K562 (cell line): ENCODE measurements around the gene SH3BP2. TPM values are rescaled to one million over a fixed set of nuclear protein-coding genes. Genes with fewer than 3 reads are reported as not detected.

ENCODE experiments used
- CC2D1A ChIP-seq: fragments of 450-650 bp; IDR thresholded peaks from 2 replicates; pipeline ENCODE4 v1.6.1; 2017; ENCODE audit warnings: mild to moderate bottlenecking
- COPS2 ChIP-seq: fragments of 450-650 bp; conservative IDR thresholded peaks from 2 replicates; pipeline ENCODE4 v1.6.1; 2016; ENCODE audit warnings: mild to moderate bottlenecking, moderate library complexity
- ETS2 ChIP-seq: IDR thresholded peaks from 2 replicates; pipeline ENCODE4 v1.6.1; 2016; ENCODE audit warnings: borderline replicate concordance, missing genetic modification characterization, mild to moderate bottlenecking, moderate library complexity, missing compliant biosample characterization; ENCODE audit not compliant: poor library complexity, severe bottlenecking
- GTF2E2 ChIP-seq: fragments of 200-800 bp; sonication (Bioruptor generic); IDR thresholded peaks from 2 replicates; pipeline ENCODE4 v1.6.1; 2016; ENCODE audit warnings: missing genetic modification characterization, missing compliant biosample characterization
- HDAC8 ChIP-seq: fragments of 450-650 bp; IDR thresholded peaks from 2 replicates; pipeline ENCODE4 v1.6.1; 2016; ENCODE audit warnings: mild to moderate bottlenecking, missing genetic modification characterization, moderate library complexity, missing compliant biosample characterization
- JUNB ChIP-seq: fragments of 450-650 bp; formaldehyde crosslinking; conservative IDR thresholded peaks from 2 replicates; pipeline ENCODE4 v1.4.0; 2020; ENCODE audit warnings: mild to moderate bottlenecking
- MCM3 ChIP-seq: fragments of 450-650 bp; IDR thresholded peaks from 2 replicates; pipeline ENCODE4 v1.6.1; 2016
- MITF ChIP-seq: IDR thresholded peaks from 2 replicates; pipeline ENCODE4 v1.6.1; 2014; ENCODE audit warnings: antibody characterized with exemption
- MYBL2 ChIP-seq, 2 experiments: fragments of 450-650 bp in 1 of 2; sonication (generic) in 1 of 2; formaldehyde crosslinking in 1 of 2; IDR thresholded peaks; 2 replicates each; pipeline versions ENCODE4 v1.6.1 to v1.8.1; 2017 to 2022; ENCODE audit warnings: borderline replicate concordance in 1 of 2, inconsistent platforms in 1 of 2, low read depth in 1 of 2, mild to moderate bottlenecking in 1 of 2, missing genetic modification reagents in 1 of 2, moderate library complexity in 1 of 2
- NFE2 ChIP-seq: IDR thresholded peaks from 2 replicates; pipeline ENCODE4 v1.6.1; 2014; ENCODE audit warnings: antibody characterized with exemption, low read depth
- NFE2L1 ChIP-seq: fragments of 450-650 bp; IDR thresholded peaks from 2 replicates; pipeline ENCODE4 v1.6.1; 2016; ENCODE audit warnings: missing genetic modification characterization, low read depth, mild to moderate bottlenecking, missing compliant biosample characterization, moderate library complexity, borderline replicate concordance
- NR0B1 ChIP-seq: fragments of 450-650 bp; IDR thresholded peaks from one replicate; pipeline ENCODE4 v1.6.1; 2018; ENCODE audit warnings: mild to moderate bottlenecking, moderate library complexity; ENCODE audit not compliant: partially characterized antibody
- PCBP1 ChIP-seq: fragments of 200-400 bp; formaldehyde crosslinking; IDR thresholded peaks from 2 replicates; pipeline ENCODE4 v1.6.1; 2018; ENCODE audit warnings: mild to moderate bottlenecking, low read depth, low read length; ENCODE audit not compliant: poor library complexity, severe bottlenecking
- RBM15 ChIP-seq: fragments of 200-400 bp; formaldehyde crosslinking; IDR thresholded peaks from 2 replicates; pipeline ENCODE4 v1.6.1; 2018; ENCODE audit warnings: mild to moderate bottlenecking, low read length, moderate library complexity; ENCODE audit not compliant: insufficient read depth
- SMARCB1 ChIP-seq: IDR thresholded peaks from 2 replicates; pipeline ENCODE4 v1.6.1; 2011; ENCODE audit warnings: improper control_type of control experiment, low read depth; ENCODE audit not compliant: insufficient read length
- STAG1 ChIP-seq: sonication (generic); formaldehyde crosslinking; IDR thresholded peaks from 2 replicates; pipeline ENCODE4 v1.5.0; 2020; ENCODE audit warnings: missing genetic modification reagents, borderline replicate concordance
- YBX1 ChIP-seq: fragments of 450-650 bp; IDR thresholded peaks from 2 replicates; pipeline ENCODE4 v1.7.1; 2016; ENCODE audit warnings: mild to moderate bottlenecking
- ZNF324 ChIP-seq: fragments of 250-450 bp; sonication (Bioruptor Pico); IDR thresholded peaks from 2 replicates; pipeline ENCODE4 v1.4.0; 2020; ENCODE audit warnings: mild to moderate bottlenecking
- ZNF354B ChIP-seq: fragments of 250-450 bp; sonication (Bioruptor Pico); IDR thresholded peaks from 2 replicates; pipeline ENCODE4 v1.4.0; 2020
- ZNF512 ChIP-seq: IDR thresholded peaks from 2 replicates; pipeline ENCODE4 v1.6.1; 2016; ENCODE audit warnings: missing genetic modification characterization, missing compliant biosample characterization
- polyA plus RNA-seq, 8 experiments: library from polyadenylated mRNA; depleted of rRNA in 4 of 8; stranded (reverse) in 5 of 8; unstranded in 3 of 8; fragments of >200 nt; fragmentation: Nextera tagmentation in 2 of 8; fragmentation: Illumina TruSeq in 1 of 8; extraction: Ambion mirVana in 2 of 8; extraction: Trizol in 1 of 8; gene quantifications; 2 replicates each; pipeline versions ENCODE4 v1.2.1 to v1.2.3, GENCODE V29; 2011 to 2014; ENCODE audit warnings: inconsistent platforms in 1 of 8, missing spikeins in 1 of 8
- total RNA-seq, 7 experiments: library from RNA; depleted of rRNA in 6 of 7; stranded (reverse); fragments of >200 nt in 6 of 7; fragmentation: Illumina TruSeq in 2 of 7; extraction: Trizol in 2 of 7; gene quantifications; 2 replicates each; pipeline versions ENCODE4 v1.2.1 to v1.2.3, GENCODE V29; 2011 to 2021; ENCODE audit warnings: low replicate concordance in 1 of 7
- TF ChIP-seq, protein P1 (sequence below): sonication (generic); formaldehyde crosslinking; IDR thresholded peaks from 2 replicates; pipeline ENCODE4 v1.8.0; 2022; ENCODE audit warnings: mild to moderate bottlenecking, missing genetic modification reagents
- TF ChIP-seq, protein P2 (sequence below): fragments of 250-450 bp; sonication (Bioruptor Pico); IDR thresholded peaks from 2 replicates; pipeline ENCODE4 v1.5.0; 2021

The SH3BP2 gene
- total and polyA plus RNA-seq, 9 of the 15 experiments (the other 6 are each of a cell fraction or from before 2014, with no cell fraction given) = 0.34 to 16.0 (median 5.1) TPM

DNA sequence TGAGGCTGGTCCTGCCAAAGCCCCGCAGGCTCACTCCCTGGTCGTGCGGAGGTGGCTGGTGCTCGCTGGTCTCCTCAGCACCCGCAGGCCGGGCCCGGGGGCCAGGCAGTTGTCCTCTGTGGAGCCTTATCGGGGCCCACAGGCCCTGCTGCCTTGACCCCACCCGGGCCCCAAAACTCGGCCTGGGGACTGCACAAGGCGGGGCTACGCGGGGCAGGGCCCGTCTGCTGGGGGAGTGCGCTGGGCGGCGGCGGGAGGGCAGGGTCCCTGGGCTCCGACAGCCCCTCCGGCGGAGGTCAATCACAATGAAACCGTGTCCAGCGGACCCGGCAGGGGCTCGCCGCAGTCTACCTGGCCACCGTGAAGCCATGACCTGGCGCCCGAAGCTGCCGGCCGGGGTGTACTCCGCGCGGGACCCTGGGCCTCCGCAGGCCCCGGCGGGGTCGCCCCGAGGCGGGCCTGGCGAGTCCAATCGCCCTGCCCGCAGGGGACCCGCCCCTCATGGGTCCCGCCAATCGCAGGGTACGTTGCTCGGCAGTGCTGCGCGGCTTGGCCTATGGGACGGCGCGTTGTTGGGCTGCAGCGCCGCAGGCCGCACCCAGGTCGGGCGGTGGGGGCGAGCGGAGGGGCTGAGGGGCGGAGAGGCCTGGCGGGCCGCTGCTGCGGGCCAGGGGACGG lies 50.5 kb downstream of the SH3BP2 start, which contains the start of gene ADD1 (continued):
- TF ChIP-seq PCBP1 = no peak
- TF ChIP-seq NR0B1 = no peak
- TF ChIP-seq ETS2 (tag) = no peak
- TF ChIP-seq YBX1 = no peak
- no peak for TF ChIP-seq ZNF354B
- no peak for TF ChIP-seq ZNF512
- TF ChIP-seq JUNB (CRISPR knock-in tag) = no peak
- TF ChIP-seq ZNF324 (CRISPR knock-in tag) = no peak
- TF ChIP-seq RBM15 = no peak
- no peak for TF ChIP-seq STAG1 (CRISPR knock-in tag)
- TF ChIP-seq SMARCB1 = no peak
- no peak for TF ChIP-seq CC2D1A
- TF ChIP-seq NFE2 = no peak
- no peak for TF ChIP-seq GTF2E2
- no peak for TF ChIP-seq COPS2
- TF ChIP-seq, protein P1, sequence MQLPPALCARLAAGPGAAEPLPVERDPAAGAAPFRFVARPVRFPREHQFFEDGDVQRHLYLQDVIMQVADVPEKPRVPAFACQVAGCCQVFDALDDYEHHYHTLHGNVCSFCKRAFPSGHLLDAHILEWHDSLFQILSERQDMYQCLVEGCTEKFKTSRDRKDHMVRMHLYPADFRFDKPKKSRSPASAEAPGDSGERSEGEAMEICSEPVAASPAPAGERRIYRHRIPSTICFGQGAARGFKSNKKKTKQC (CRISPR knock-in tag) = no peak
- TF ChIP-seq MITF = no peak
- no peak for TF ChIP-seq HDAC8
- TF ChIP-seq MYBL2 (IDR thresholded peaks at IDR 0.05; ENCODE audit: low read depth) = no peak
- TF ChIP-seq MYBL2 (CRISPR knock-in tag; IDR thresholded peaks at IDR 0.05; ENCODE audit: borderline replicate concordance) = no peak
- TF ChIP-seq NFE2L1 (tag) = no peak
- no peak for TF ChIP-seq MCM3
- TF ChIP-seq, protein P2, sequence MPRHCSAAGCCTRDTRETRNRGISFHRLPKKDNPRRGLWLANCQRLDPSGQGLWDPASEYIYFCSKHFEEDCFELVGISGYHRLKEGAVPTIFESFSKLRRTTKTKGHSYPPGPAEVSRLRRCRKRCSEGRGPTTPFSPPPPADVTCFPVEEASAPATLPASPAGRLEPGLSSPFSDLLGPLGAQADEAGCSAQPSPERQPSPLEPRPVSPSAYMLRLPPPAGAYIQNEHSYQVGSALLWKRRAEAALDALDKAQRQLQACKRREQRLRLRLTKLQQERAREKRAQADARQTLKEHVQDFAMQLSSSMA = no peak
